HTERT RPE-1 (cell line): ENCODE measurements around the gene KLK10.
"Not testable (repeated sequence)": the region's sequence is repeated elsewhere in the genome, so short reads cannot be mapped to it uniquely, and the experiment has no call there.

Experiments used
- in situ Hi-C: fragments of 300-500 bp; cut with MboI; formaldehyde crosslinking; loops from 4 replicates; pipeline ENCODE4 v1.14.3; 2020; ENCODE audit warnings: low sequenced_read_pairs

KLK10 gene

GRCh38 chr19:51003316-51003715 is 16.2 kb downstream of the KLK10 start:
- in situ Hi-C loops, result no loop called here

- in situ Hi-C loops, result no loop called here
These were observed 16.8 kb downstream of the KLK10 start for GRCh38 chr19:51002542-51003311.

- in situ Hi-C loops, result no loop called here
These were observed 17.4 kb downstream of the KLK10 start for GRCh38 chr19:51002089-51002532.

GRCh38 chr19:51001515-51001914 is 18.0 kb downstream of the KLK10 start, which contains the start of gene KLK8:
Gene KLK8, minus strand, starts transcription at chr19:51001604. Its CDS starts 437 bp downstream, at chr19:51001167.
- in situ Hi-C loops, result no loop called here

GRCh38 chr19:51000981-51001380 is 18.5 kb downstream of the KLK10 start:
- in situ Hi-C loops, result no loop called here

- in situ Hi-C loops, result no loop called here
These were observed 19.1 kb downstream of the KLK10 start for GRCh38 chr19:51000426-51000825.

- in situ Hi-C loops, result no loop called here
These were observed 20.8 kb downstream of the KLK10 start for GRCh38 chr19:50998686-50999085.

GRCh38 chr19:50998061-50998460 is 21.4 kb downstream of the KLK10 start:
- in situ Hi-C loops, result no loop called here

GRCh38 chr19:50994129-50994528 is 25.4 kb downstream of the KLK10 start:
- in situ Hi-C loops, result no loop called here

GRCh38 chr19:50992666-50993035 is 26.9 kb downstream of the KLK10 start:
- in situ Hi-C loops, result no loop called here

GRCh38 chr19:50984416-50984815 is 35.1 kb downstream of the KLK10 start:
- in situ Hi-C loops, result not testable (repeated sequence)

GRCh38 chr19:50983625-50984292 is 35.8 kb downstream of the KLK10 start, which contains the start of gene KLK7:
Gene KLK7, minus strand, starts transcription at chr19:50983917. Its CDS starts 1,518 bp downstream, at chr19:50982399.
- in situ Hi-C loops, result no loop called here

GRCh38 chr19:50982186-50982585 is 37.3 kb downstream of the KLK10 start:
- in situ Hi-C loops, result no loop called here

- in situ Hi-C loops, result no loop called here
These were observed 37.8 kb downstream of the KLK10 start for GRCh38 chr19:50981587-50982146.

- in situ Hi-C loops, result no loop called here
These were observed 39.3 kb downstream of the KLK10 start for GRCh38 chr19:50980208-50980607.

- in situ Hi-C loops, result no loop called here
These were observed 39.8 kb downstream of the KLK10 start for GRCh38 chr19:50979758-50980157.

GRCh38 chr19:50978772-50979390 is 40.6 kb downstream of the KLK10 start:
- in situ Hi-C loops, result no loop called here

GRCh38 chr19:50977626-50978025 is 41.9 kb downstream of the KLK10 start:
- in situ Hi-C loops, result no loop called here

GRCh38 chr19:50975766-50976165 is 43.7 kb downstream of the KLK10 start:
- in situ Hi-C loops, result no loop called here

- in situ Hi-C loops, result no loop called here
These were observed 44.6 kb downstream of the KLK10 start for GRCh38 chr19:50974702-50975556.
